ENCODE measurements around the gene ECEL1.

Gene ECEL1

DNA sequence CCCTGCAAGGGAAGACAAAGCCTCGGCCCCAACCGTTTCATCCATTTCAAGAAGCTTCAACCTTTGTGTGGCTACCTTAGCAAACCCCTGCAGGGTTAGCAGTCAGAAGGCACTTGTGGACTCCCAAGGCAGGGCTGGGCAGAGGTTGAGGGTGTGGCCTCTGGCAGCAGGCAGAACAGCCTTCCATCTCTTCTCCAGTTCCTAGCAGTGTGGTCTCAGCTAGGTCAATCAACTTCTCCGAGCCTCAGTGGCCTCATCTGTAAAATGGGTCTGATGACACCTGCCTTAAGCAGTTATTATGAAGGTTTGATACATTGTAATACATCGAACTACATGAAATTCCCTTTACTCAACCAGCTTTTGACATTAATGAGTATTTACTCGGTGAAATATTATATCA lies 25.7 kb upstream of the ECEL1 start:
- no peaks in the 10 kb centered on the region for H3K36me3 ChIP-seq (ENCODE audit: insufficient read depth, low read length)
- TF ChIP-seq, protein P1, sequence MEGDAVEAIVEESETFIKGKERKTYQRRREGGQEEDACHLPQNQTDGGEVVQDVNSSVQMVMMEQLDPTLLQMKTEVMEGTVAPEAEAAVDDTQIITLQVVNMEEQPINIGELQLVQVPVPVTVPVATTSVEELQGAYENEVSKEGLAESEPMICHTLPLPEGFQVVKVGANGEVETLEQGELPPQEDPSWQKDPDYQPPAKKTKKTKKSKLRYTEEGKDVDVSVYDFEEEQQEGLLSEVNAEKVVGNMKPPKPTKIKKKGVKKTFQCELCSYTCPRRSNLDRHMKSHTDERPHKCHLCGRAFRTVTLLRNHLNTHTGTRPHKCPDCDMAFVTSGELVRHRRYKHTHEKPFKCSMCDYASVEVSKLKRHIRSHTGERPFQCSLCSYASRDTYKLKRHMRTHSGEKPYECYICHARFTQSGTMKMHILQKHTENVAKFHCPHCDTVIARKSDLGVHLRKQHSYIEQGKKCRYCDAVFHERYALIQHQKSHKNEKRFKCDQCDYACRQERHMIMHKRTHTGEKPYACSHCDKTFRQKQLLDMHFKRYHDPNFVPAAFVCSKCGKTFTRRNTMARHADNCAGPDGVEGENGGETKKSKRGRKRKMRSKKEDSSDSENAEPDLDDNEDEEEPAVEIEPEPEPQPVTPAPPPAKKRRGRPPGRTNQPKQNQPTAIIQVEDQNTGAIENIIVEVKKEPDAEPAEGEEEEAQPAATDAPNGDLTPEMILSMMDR (IDR thresholded peaks at IDR 0.05; ENCODE audit: borderline replicate concordance, extremely low read depth, low read length, poor library complexity, severe bottlenecking) = no peak
- TF ChIP-seq EZH2 (IDR thresholded peaks at IDR 0.05; ENCODE audit: borderline replicate concordance, low read depth, low read length, severe bottlenecking) = no peak

DNA sequence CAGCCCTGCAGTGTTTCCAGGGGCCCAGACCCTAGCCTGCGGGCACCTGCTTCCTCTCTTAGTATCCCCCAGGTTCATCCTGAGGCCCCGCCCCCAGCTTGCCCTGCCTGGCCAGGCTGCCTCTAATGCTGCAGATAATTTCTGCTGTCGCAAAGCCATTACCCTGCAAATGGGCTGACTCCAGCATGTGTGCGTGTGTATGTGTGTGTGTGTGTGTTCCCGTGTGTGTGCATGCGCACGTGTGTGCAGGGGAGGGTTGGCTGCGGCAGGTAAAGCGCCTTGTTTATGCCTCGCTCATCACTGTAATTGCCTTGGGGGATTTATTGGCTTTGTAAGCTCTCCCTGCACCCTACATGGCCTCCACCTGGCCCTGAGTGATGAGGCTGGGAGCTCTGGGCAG lies 25.0 kb upstream of the ECEL1 start:
- Histone ChIP-seq H2AFZ (ENCODE audit: low read depth, low read length) (no peak overlapping the region), H4K20me1 (ENCODE audit: insufficient read depth, low read length) (no peaks in the 10 kb centered on the region), H3K9ac (ENCODE audit: low read depth, low read length) (no peak overlapping the region), H3K4me3 (ENCODE audit: low read depth in 1 of 2, low read length in 2 of 2) (no peak overlapping the region), H3K27me3 (ENCODE audit: insufficient read depth, low read length, poor library complexity) (no peaks in the 10 kb centered on the region), H3K79me2 (ENCODE audit: insufficient read depth, low read length) (no peaks in the 10 kb centered on the region), H3K36me3 (ENCODE audit: insufficient read depth, low read length) (no peaks in the 10 kb centered on the region), H3K4me2 (ENCODE audit: insufficient read depth, low read length) (no peak overlapping the region), H3K27ac (ENCODE audit: low read length) (no peak overlapping the region), H3K9me3 (ENCODE audit: insufficient read depth, low read length, severe bottlenecking) (no peaks in the 10 kb centered on the region), H3K4me1 (ENCODE audit: insufficient read depth, low read length) (no peaks in the 10 kb centered on the region)
- no peak for TF ChIP-seq EZH2 (IDR thresholded peaks at IDR 0.05; ENCODE audit: borderline replicate concordance, low read depth, low read length, severe bottlenecking)
- TF ChIP-seq, protein P1 (IDR thresholded peaks at IDR 0.05; ENCODE audit: borderline replicate concordance, extremely low read depth, low read length, poor library complexity, severe bottlenecking) = no peak
- ATAC-seq (ENCODE audit: insufficient read depth, low read depth) (no peak), DNase-seq (no peak)

More for the DNA sequence above, 25.7 kb upstream of the ECEL1 start:
- H3K9me3 ChIP-seq (ENCODE audit: insufficient read depth, low read length, severe bottlenecking) = no peaks in the 10 kb centered on the region
- DNase-seq = no peak
- no peak for ATAC-seq (ENCODE audit: insufficient read depth, low read depth)
- no peak overlapping the region for H3K9ac ChIP-seq (ENCODE audit: low read depth, low read length)
- H3K27me3 ChIP-seq (ENCODE audit: insufficient read depth, low read length, poor library complexity) = no peaks in the 10 kb centered on the region
- no peaks in the 10 kb centered on the region for H3K4me1 ChIP-seq (ENCODE audit: insufficient read depth, low read length)
- H3K27ac ChIP-seq (ENCODE audit: low read length) = no peak overlapping the region
- H3K79me2 ChIP-seq (ENCODE audit: insufficient read depth, low read length) = no peaks in the 10 kb centered on the region
- H3K4me2 ChIP-seq (ENCODE audit: insufficient read depth, low read length) = no peak overlapping the region
- H4K20me1 ChIP-seq (ENCODE audit: insufficient read depth, low read length) = no peaks in the 10 kb centered on the region
- H3K4me3 ChIP-seq (ENCODE audit: low read depth in 1 of 2, low read length in 2 of 2) = no peak overlapping the region
- no peak overlapping the region for H2AFZ ChIP-seq (ENCODE audit: low read depth, low read length)

DNA sequence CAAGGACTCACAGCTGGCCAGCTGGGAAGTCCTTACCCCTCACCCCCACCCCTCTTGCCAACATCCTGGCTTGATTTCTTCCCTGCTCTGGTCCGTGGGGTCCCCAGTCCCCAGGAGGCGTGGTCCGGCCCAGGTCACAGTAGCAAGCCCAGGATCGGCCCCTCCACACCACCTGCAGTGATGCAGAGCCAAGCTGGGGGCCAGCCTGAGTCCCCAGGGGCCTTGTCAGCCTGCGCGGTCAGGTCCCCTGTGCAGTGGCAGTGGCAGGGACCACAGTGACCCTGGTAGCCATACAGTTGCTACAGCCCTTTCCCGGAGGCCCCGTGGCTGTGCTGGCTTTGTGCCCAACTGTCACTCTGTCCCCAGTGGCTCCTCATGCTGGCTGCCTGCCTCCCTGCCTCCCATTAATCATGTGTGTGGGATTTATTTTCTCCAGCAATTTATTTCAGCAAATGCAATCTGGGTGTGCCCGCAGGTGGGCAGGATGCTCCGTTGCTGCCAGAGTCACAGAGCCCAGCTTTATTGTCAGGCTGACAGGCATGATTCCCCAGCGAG lies 23.8 kb upstream of the ECEL1 start:
- Histone ChIP-seq H2AFZ (ENCODE audit: low read depth, low read length) (no peak overlapping the region), H3K4me3 (ENCODE audit: low read depth in 1 of 2, low read length in 2 of 2) (no peak overlapping the region), H3K36me3 (ENCODE audit: insufficient read depth, low read length) (no peaks in the 10 kb centered on the region), H4K20me1 (ENCODE audit: insufficient read depth, low read length) (no peaks in the 10 kb centered on the region; the same call in 1 of the 2 replicates), H3K9me3 (ENCODE audit: insufficient read depth, low read length, severe bottlenecking) (no peaks in the 10 kb centered on the region), H3K4me2 (ENCODE audit: insufficient read depth, low read length) (no peak overlapping the region), H3K9ac (ENCODE audit: low read depth, low read length) (no peak overlapping the region), H3K4me1 (ENCODE audit: insufficient read depth, low read length) (no peaks in the 10 kb centered on the region), H3K79me2 (ENCODE audit: insufficient read depth, low read length) (no peaks in the 10 kb centered on the region), H3K27me3 (ENCODE audit: insufficient read depth, low read length, poor library complexity) (no peaks in the 10 kb centered on the region), H3K27ac (ENCODE audit: low read length) (no peak overlapping the region)
- ATAC-seq (ENCODE audit: insufficient read depth, low read depth) = no peak
- TF ChIP-seq, protein P1 (IDR thresholded peaks at IDR 0.05; ENCODE audit: borderline replicate concordance, extremely low read depth, low read length, poor library complexity, severe bottlenecking) = no peak
- TF ChIP-seq EZH2 (IDR thresholded peaks at IDR 0.05; ENCODE audit: borderline replicate concordance, low read depth, low read length, severe bottlenecking) = no peak
- DNase-seq = no peak

Data from DND-41 (cell line).